ENCODE measurements around the gene PDGFRA. TPM values are rescaled to one million over a fixed set of nuclear protein-coding genes. Genes with fewer than 3 reads are reported as not detected.
A peak's percentile ranks its signal among the peaks of the same experiment; 100 is the strongest.
"Not testable (repeated sequence)": the region's sequence is repeated elsewhere in the genome, so short reads cannot be mapped to it uniquely, and the experiment has no call there.

Gene PDGFRA
- total RNA-seq, 1 donor from 2014 or later, result 131 TPM

- intact Hi-C loops (cut with DNase I); DNase-seq (ENCODE audit: low spot score); ATAC-seq: not testable (repeated sequence)
Measured at GRCh38 chr4:54243541-54243940, 14.4 kb downstream of the PDGFRA start.

GRCh38 chr4:54252312-54252711 lies 23.2 kb downstream of the PDGFRA start:
- DNase-seq (ENCODE audit: low spot score); intact Hi-C loops (cut with DNase I); ATAC-seq: not testable (repeated sequence)

DNA sequence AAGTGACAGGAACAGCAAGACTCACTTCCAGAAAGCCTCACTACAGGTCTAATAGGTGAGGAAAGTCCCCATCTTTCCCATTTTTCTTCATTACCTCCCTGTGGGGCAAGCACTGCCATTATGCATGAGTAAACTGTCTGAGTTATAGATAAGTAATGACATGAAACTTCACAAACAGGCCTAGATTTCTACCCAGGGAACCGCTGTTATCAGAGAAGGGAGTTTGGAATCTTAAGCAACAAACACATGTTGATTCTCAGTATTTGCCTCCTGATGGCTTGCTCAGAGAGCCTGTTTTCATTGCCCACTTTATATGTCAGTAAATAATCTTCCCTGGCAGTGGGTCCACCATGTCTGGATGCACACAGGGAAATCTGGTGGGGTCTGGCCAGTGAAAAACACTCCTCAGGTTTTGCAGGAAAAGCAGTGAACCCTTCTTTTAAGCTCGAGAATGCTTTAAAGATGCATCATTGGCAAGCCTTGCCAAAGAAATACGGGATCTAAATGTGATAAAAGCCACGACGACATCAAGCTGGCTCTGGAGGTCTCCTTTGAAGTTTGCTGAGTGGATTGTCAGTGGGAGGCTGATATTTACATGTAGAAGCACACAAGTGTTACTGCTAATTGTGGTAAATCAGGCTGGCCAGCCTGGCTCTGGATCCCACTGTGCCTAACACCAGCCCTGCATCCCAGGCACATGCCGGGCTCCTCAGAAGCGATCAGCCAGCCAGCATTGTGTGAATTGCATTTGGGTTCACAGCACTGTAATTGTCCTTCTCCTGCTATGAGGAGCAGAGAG lies 25.2 kb downstream of the PDGFRA start:
- DNase-seq (ENCODE audit: low spot score), result no peak
- ATAC-seq, result no peak
- intact Hi-C loops (cut with DNase I), result no loop called here

- intact Hi-C loops (cut with DNase I), result no loop called here
- DNase-seq (ENCODE audit: low spot score) (no peak), ATAC-seq (peak; percentile 34)
Measured at GRCh38 chr4:54254915-54255246, 25.8 kb downstream of the PDGFRA start.

DNA sequence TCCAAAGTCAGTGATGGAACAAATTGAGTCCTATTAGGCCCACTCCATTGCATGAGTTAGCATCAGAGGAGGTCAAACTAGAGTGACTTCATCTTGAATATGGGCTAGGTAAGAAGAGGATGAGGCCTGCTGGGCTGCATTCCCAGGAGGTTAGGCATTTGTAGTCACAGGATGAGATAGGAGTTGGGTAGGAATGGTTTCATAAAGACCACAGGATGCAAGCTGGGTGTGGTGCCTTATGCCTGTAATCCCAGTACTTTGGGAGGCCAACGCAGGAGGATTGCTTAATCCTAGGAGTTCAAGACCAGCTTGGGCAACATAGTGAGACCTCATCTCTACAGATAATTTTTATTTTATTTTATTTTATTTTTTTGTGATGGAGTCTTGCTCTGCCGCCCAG lies 26.8 kb downstream of the PDGFRA start:
- ATAC-seq, result peak; percentile 25
- intact Hi-C loops (cut with DNase I), result no loop called here
- no peak for DNase-seq (ENCODE audit: low spot score)

- ATAC-seq (no peak), DNase-seq (ENCODE audit: low spot score) (no peak)
- intact Hi-C loops (cut with DNase I), result no loop called here
Measured at GRCh38 chr4:54256491-54257486, 27.7 kb downstream of the PDGFRA start.

- intact Hi-C loops (cut with DNase I), result no loop called here
- no peak for DNase-seq (ENCODE audit: low spot score)
- ATAC-seq, result no peak
Measured at GRCh38 chr4:54265366-54265765, 36.3 kb downstream of the PDGFRA start.

DNA sequence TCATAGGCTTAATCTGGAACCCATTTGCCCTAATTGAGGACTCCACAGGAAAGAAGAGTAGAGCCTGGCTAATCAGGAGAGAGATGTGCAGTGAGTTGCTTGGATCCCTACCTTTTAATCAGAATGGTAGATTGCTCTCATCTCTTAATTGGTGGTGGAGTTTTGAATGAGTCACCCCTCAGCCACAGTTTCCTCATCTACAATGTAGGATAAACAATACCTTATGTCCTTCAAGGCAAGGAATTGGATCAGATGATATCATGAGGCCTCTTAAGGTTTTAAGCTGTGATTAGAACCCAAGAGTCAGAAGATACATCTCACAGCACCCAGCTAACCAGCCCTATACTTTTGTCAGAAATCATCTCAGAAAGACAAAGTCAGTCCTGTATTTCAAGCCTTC lies 39.1 kb downstream of the PDGFRA start:
- ATAC-seq, result no peak

GRCh38 chr4:54271464-54271863 lies 42.4 kb downstream of the PDGFRA start:
- DNase-seq (ENCODE audit: low spot score), result no peak
- ATAC-seq, result no peak
- intact Hi-C loops (cut with DNase I), result no loop called here

More for the DNA sequence above, 39.1 kb downstream of the PDGFRA start:
- DNase-seq (ENCODE audit: low spot score), result no peak
- intact Hi-C loops (cut with DNase I), result no loop called here

GRCh38 chr4:54272051-54272450 lies 43.0 kb downstream of the PDGFRA start:
- ATAC-seq (no peak), DNase-seq (ENCODE audit: low spot score) (no peak)
- intact Hi-C loops (cut with DNase I), result no loop called here

DNA sequence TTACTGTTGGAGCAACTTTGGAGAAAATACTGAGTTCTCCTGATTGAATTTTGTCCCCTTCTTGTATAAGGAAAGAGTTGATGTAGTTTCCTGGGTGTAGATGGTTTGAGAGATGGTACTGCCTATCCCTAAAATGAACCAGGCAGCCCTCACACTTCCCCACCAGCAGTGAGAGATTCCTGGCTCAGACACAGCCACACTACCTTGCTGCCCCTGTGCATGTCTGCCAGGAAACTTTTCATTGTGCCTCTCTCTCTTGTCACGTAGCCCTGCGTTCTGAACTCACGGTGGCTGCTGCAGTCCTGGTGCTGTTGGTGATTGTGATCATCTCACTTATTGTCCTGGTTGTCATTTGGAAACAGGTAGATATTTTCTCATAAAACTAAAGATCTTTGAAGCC lies 45.2 kb downstream of the PDGFRA start:
- no peak for ATAC-seq
- intact Hi-C loops (cut with DNase I), result no loop called here
- no peak for DNase-seq (ENCODE audit: low spot score)

DNA sequence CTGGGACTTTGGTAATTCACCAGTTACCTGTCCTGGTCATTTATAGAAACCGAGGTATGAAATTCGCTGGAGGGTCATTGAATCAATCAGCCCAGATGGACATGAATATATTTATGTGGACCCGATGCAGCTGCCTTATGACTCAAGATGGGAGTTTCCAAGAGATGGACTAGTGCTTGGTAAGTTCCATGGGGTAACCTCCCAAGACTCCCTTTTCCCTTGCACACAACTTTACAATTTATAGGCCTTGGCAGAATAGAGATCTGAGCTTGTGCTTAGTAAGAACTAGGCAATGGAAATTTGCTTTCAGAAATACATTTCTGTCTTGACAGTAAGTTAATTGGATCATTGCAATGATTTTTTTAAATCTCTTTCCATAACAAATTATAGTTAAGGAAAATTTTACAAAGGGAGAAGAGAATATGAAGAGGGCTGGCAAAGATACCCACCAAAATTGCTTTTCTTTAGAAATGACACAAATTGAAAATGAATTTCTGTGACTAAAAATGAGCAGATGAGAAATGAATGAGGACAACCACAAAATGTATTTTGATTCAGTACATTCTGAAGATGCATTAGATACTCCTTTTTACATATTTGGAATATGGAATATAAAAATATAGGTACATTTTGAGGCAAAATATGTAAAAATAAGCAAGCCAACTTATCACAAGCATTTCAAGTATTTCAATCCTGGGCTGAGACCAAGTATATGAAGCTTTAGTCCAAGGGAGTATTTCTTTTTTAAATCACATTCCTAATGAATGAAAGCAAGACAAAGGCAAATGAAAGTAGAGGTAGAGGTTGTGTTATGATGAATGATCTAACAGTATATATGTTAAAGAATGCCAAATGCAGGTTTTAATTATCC lies 45.9 kb downstream of the PDGFRA start:
- ATAC-seq (no peak), DNase-seq (ENCODE audit: low spot score) (no peak)
- intact Hi-C loops (cut with DNase I), result no loop called here

DNA sequence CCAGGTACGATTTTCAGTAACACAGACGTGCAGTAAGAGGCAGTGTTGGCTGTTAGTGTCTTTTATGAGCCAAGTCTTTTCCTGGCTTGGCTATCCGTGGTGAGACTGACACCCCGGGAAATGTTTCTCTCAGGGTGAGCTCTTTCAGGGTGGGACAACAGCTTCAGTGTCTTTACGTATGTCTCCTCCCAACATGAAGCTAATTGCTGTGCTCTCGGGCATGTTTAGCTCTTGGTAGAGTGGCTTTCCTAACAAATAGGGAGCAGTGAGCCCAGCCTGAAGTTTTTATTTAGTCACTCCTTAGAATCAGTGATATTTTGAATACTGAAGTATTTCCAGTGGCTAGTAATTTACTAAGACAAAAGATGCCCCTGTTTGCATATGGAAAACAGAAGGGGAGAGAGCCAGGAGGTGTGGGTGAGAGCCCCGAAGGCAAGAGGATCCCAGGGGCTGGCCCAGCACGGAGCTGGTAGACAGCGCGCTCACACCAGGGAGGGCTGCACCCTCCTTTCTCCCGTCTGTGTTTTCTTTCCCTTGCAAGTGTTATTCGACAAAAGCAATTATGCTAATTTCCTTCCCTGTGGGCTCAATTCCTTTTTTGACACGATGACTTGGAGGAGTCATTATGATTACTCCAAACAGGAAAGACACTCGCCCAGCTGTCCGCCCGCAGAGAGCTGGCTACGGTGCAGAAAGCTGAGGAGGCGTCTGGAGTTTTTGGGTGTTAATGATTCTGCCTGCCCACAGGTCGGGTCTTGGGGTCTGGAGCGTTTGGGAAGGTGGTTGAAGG lies 47.7 kb downstream of the PDGFRA start:
- no peak for ATAC-seq
- DNase-seq (ENCODE audit: low spot score), result no peak
- intact Hi-C loops (cut with DNase I), result no loop called here

DNA sequence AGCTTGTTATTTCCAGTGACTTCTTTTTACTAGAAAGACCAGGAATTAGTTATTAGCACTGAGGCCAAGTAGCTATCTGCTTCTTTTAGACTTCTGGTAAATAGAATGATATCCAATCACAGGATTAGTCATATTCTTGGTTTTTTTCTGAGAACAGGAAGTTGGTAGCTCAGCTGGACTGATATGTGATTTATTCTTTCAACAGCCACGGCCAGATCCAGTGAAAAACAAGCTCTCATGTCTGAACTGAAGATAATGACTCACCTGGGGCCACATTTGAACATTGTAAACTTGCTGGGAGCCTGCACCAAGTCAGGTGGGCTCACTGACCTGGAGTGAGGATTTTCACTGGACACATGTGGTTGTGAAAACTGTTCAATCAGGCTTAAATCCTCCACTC lies 48.6 kb downstream of the PDGFRA start:
- ATAC-seq (no peak), DNase-seq (ENCODE audit: low spot score) (no peak)
- intact Hi-C loops (cut with DNase I), result no loop called here

DNA sequence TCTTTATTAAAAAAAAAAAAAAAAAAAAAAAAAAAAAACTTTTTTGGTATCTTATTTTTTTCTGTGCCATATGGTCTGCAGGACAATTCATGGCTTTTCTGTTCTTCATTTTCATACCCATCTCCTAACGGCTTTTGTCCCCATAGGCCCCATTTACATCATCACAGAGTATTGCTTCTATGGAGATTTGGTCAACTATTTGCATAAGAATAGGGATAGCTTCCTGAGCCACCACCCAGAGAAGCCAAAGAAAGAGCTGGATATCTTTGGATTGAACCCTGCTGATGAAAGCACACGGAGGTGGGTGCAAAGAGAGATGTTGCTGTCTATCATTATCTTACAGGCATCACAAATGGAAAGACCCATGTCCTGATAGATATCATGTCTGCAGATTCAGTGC lies 49.1 kb downstream of the PDGFRA start:
- DNase-seq (ENCODE audit: low spot score) (no peak), ATAC-seq (no peak)
- intact Hi-C loops (cut with DNase I), result no loop called here

DNA sequence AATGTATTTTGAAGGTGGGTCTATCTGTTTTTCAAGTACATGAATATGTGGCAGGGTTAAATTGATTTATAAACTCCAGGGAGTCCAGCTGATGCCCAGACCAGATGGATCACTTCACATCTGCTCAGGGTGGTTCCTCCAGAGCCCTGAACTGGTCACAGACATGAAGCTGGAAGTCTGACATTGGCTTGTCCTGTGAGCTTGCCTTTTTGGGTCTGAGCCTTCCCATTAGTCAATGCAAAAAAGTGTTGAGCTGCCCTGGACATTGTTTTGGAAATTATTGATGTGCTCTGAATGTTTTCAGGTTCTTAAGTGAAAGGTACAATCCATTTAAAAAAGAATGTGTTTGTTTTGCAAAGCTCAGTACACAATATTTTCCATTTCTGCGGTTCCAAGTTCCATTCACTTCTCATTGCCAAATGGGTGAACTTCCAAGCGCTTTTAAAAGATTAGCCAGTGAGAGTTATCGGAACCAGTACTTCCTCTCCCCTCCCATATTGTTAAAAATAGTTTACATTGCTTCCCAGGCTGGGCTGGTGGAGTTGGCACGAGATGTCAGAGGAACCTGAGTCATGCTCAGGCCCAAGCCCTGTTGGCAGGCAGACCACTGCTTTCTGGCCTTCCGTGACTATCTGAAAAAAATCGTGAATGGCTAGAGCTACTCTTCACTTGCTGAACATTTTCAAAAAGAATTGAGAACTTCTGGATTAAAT lies 52.1 kb downstream of the PDGFRA start:
- intact Hi-C loops (cut with DNase I), result no loop called here
- peak; percentile 69 for DNase-seq (ENCODE audit: low spot score)
- ATAC-seq, result peak; percentile 93

- no peak for DNase-seq (ENCODE audit: low spot score)
- intact Hi-C loops (cut with DNase I), result no loop called here
- no peak for ATAC-seq
Measured at GRCh38 chr4:54282837-54283236, 53.7 kb downstream of the PDGFRA start.

- ATAC-seq (no peak), DNase-seq (ENCODE audit: low spot score) (no peak)
- intact Hi-C loops (cut with DNase I), result no loop called here
Measured at GRCh38 chr4:54289316-54289715, 60.2 kb downstream of the PDGFRA start.
